ENCODE data around the gene ANKS6. TPM values are rescaled to one million over a fixed set of nuclear protein-coding genes. Genes with fewer than 3 reads are reported as not detected.
A peak's percentile ranks its signal among the peaks of the same experiment; 100 is the strongest.

The ANKS6 gene
- total and polyA plus RNA-seq, 2 of the 8 experiments (the other 6 are each of a cell fraction or from before 2014, with no cell fraction given) = 34.1 to 56.3 TPM

GRCh38 chr9:98797491-98797890, 1.1 kb upstream of the ANKS6 start:
- H2BK5ac ChIP-seq (ENCODE audit: low read depth, low read length) = no peak overlapping the region
- H4K20me1 ChIP-seq (replicated peaks in 1 of 2; ENCODE audit: control insufficient read depth in 1 of 2, insufficient read depth in 2 of 2, low read length in 2 of 2) = peaks cover 7% of the 10 kb centered on the region in 2 experiments
- H3K9ac ChIP-seq (replicated peaks in 1 of 4; ENCODE audit: extremely low read depth in 1 of 4, low read depth in 3 of 4, low read length in 3 of 4) = no peak overlapping the region
- H3K4me3 ChIP-seq (ENCODE audit: extremely low read depth in 1 of 4, insufficient read depth in 2 of 4, low read depth in 3 of 4, low read length in 4 of 4) = no peak overlapping the region
- no peak overlapping the region for H2BK20ac ChIP-seq (ENCODE audit: low read length)
- H3K27ac ChIP-seq (ENCODE audit: low read depth, low read length) = no peak overlapping the region
- peak overlapping the region in 1 of 2 experiments; percentile 77; a peak in 1 of 4 replicates for H3K4me2 ChIP-seq (ENCODE audit: insufficient read depth in 1 of 2, low read depth in 2 of 2, low read length in 2 of 2)
- H3K27me3 ChIP-seq (replicated peaks in 1 of 4; ENCODE audit: control insufficient read depth in 3 of 4, extremely low read depth in 1 of 4, insufficient read depth in 3 of 4, low read length in 3 of 4) = no peaks in the 10 kb centered on the region; a peak in 1 of 7 replicates
- no peak overlapping the region for H3K14ac ChIP-seq (ENCODE audit: insufficient read length)
- H3K79me2 ChIP-seq (ENCODE audit: control insufficient read depth in 1 of 2, insufficient read depth in 2 of 2, low read length in 2 of 2) = peaks cover 0 to 29% of the 10 kb centered on the region in 2 experiments; a peak in 3 of 4 replicates
- no peak overlapping the region for H3K18ac ChIP-seq (ENCODE audit: extremely low read depth, low read length)
- no peak overlapping the region for H2BK12ac ChIP-seq (ENCODE audit: low read depth, low read length)
- peaks cover 7% of the 10 kb centered on the region; the same call in 1 of the 2 replicates for H3K23me2 ChIP-seq (ENCODE audit: low read depth, low read length)
- no peak for DNase-seq (ENCODE audit: low read depth in 1 of 2, low spot score in 2 of 2)
- FAIRE-seq = no peak
- no peak overlapping the region for H4K91ac ChIP-seq (replicated peaks; ENCODE audit: insufficient read length, low read length)
- no peaks in the 10 kb centered on the region for H3K9me3 ChIP-seq (ENCODE audit: insufficient read depth in 2 of 2, low read depth in 1 of 2, low read length in 1 of 2)
- ChIA-PET POLR2A (ENCODE audit: partially characterized antibody) (interaction anchor here (3.2 kb wide), 1 partner anchor 9 kb away, joined by 16 read pairs; no protein-coding TSS in a partner anchor), CTCF (ENCODE audit: partially characterized antibody) (interaction anchor here (0.8 to 1.9 kb wide), 4 partner anchors 9 to 51 kb away, joined by 3 to 8 read pairs (median 3); partner anchors contain the start of gene GALNT12)
- WGBS, 2 experiments (ENCODE audit: extremely low coverage in 1 of 2, insufficient coverage in 1 of 2, insufficient read length in 1 of 2, insufficient replicate concordance in 2 of 2, low coverage in 1 of 2, low lambda C conversion rate in 2 of 2, missing lambda C conversion rate in 1 of 2) = 100% methylated on average over 2 of the region's 4 CpGs; no CpG with 5 or more reads in 1 of the 2 experiments
- peaks cover 0 to 16% (median 1%) of the 10 kb centered on the region in 4 experiments; a peak in 5 of 7 replicates for H3K4me1 ChIP-seq (replicated peaks in 1 of 4; ENCODE audit: control insufficient read depth in 3 of 4, insufficient read depth in 4 of 4, low read length in 3 of 4)
- H3K79me1 ChIP-seq (ENCODE audit: low read depth, low read length) = peaks cover 12% of the 10 kb centered on the region
- H3K4ac ChIP-seq (replicated peaks; ENCODE audit: insufficient read length, low read depth, low read length) = no peak overlapping the region
- H4K8ac ChIP-seq (ENCODE audit: extremely low read depth, insufficient read depth, low read length) = no peak overlapping the region
- H3K56ac ChIP-seq (replicated peaks; ENCODE audit: insufficient read length, low read depth, low read length) = no peak overlapping the region
- no peak overlapping the region for H2BK120ac ChIP-seq (replicated peaks; ENCODE audit: low read depth, low read length)
- no peak overlapping the region for H2BK15ac ChIP-seq (ENCODE audit: low read length)
- no peak overlapping the region for H2AFZ ChIP-seq (ENCODE audit: low read length)
- TF ChIP-seq SIX5 (IDR thresholded peaks at IDR 0.05; ENCODE audit: low read depth, low read length) (no peak), TEAD4 (IDR thresholded peaks at IDR 0.05; ENCODE audit: low read depth, low read length) (no peak), RNF2 (IDR thresholded peaks at IDR 0.05; ENCODE audit: borderline replicate concordance, low read depth, low read length, missing control alignments, poor library complexity, severe bottlenecking) (no peak), GABPA (IDR thresholded peaks at IDR 0.05; ENCODE audit: borderline replicate concordance, insufficient read depth, low read length) (no peak), POLR2AphosphoS5 (IDR thresholded peaks at IDR 0.05; ENCODE audit: low read depth, low read length) (no peak), SP1 (IDR thresholded peaks at IDR 0.05; ENCODE audit: low read depth, low read length) (no peak), YY1 (IDR thresholded peaks at IDR 0.05; ENCODE audit: low read depth, low read length) (no peak), POLR2A (IDR thresholded peaks at IDR 0.05; ENCODE audit: control extremely low read depth in 1 of 2, low read depth in 2 of 2, low read length in 2 of 2) (no peak)
- H4K5ac ChIP-seq (ENCODE audit: insufficient read length, low read depth, low read length) = no peak overlapping the region
- no peaks in the 10 kb centered on the region for H3K36me3 ChIP-seq (ENCODE audit: control insufficient read depth in 2 of 4, insufficient read depth in 4 of 4, low read length in 3 of 4)
- no peak overlapping the region for H2AK5ac ChIP-seq (ENCODE audit: low read depth, low read length)
- no peak overlapping the region for H3K23ac ChIP-seq (ENCODE audit: insufficient read length)

All from H1 (cell line).